Body of pancreas (tissue), 4 donors: ENCODE measurements around the gene MEN1.

Experiments
- CTCF ChIP-seq, 7 experiments: fragments of 450-650 bp in 4 of 7; fragments of 200-600 bp in 3 of 7; sonication (generic) in 3 of 7; IDR thresholded peaks; one replicate each; pipeline ENCODE4 v1.5.1; 2016 to 2019; ENCODE audit warnings: antibody characterized with exemption in 7 of 7
- POLR2A ChIP-seq, 3 donors: fragments of 450-650 bp; IDR thresholded peaks; one replicate each; pipeline ENCODE4 v1.6.1; 2016; ENCODE audit warnings: antibody characterized with exemption in 3 of 3, mild to moderate bottlenecking in 2 of 3

DNA sequence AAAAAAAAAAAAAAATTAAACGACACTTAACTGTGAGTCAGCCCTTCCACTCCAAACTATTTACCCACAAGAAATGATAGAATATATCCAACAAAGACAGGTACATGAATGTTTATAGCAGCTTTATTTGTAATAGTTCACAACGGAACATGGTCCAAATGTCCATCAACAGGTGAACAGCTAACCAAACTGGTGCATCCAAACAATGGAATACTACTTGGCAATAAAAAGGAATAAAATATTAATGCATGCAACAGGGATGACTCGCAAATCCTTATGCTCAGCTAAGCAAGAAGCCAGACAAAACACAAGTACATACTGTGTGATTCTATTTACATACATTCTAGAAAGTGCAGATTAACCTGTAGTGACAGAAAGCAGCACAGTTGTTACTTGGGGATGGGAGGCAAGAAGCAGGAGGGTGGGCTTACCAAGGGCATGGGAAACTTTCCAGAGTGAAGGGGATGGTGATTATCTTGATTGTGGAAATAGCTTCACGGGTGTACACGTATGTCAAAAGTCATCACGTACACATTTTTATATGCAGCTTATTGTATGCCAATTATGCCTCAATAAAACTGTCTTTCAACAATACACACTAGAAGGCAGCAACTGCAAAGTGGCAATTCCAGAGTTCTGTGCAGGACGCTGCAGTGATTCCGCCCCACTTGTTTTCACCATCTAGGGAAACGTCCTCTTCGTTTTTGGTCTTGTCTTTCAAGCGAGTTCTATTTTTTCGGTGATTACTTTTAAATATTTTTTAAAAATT is 25.4 kb downstream of the MEN1 start:
- TF ChIP-seq CTCF (IDR thresholded peaks at IDR 0.05) (no peak), POLR2A (IDR thresholded peaks at IDR 0.05) (no peak)
